Renal cortex interstitium (tissue), 11 donors: ENCODE data around the gene ASB18. TPM values are rescaled to one million over a fixed set of nuclear protein-coding genes. Genes with fewer than 3 reads are reported as not detected.
"Not testable (repeated sequence)": the region's sequence is repeated elsewhere in the genome, so short reads cannot be mapped to it uniquely, and the experiment has no call there.

Source experiments
- DNase-seq, 11 donors: peaks; one replicate each; pipeline ENCODE4 v3.0.0-alpha.2; 2013; ENCODE audit warnings: low read depth in 9 of 11, low spot score in 4 of 11; ENCODE audit errors: extremely low read depth in 1 of 11
- polyA plus RNA-seq, 3 donors: library from polyadenylated mRNA; unstranded; fragments of 120-200 nt; gene quantifications; one replicate each; pipeline ENCODE4 v1.2.1, GENCODE V29; 2013; ENCODE audit not compliant: insufficient read length in 3 of 3

ASB18 gene
- polyA plus RNA-seq, 3 donors, result 0.04 TPM; not detected in 2

- DNase-seq, result no peak
Observed at GRCh38 chr2:236289766-236290462, 25.7 kb upstream of the ASB18 start.

- DNase-seq, result not testable (repeated sequence)
Observed at GRCh38 chr2:236288373-236288772, 24.2 kb upstream of the ASB18 start.

- no peak for DNase-seq
Observed at GRCh38 chr2:236287656-236288055, 23.4 kb upstream of the ASB18 start.

- DNase-seq, result no peak
Observed at GRCh38 chr2:236286873-236287545, 22.8 kb upstream of the ASB18 start.

GRCh38 chr2:236284208-236284607, 20.0 kb upstream of the ASB18 start:
- DNase-seq, result no peak

- no peak for DNase-seq
Observed at GRCh38 chr2:236282406-236282805, 18.2 kb upstream of the ASB18 start.

- DNase-seq, result no peak
Observed at GRCh38 chr2:236281423-236281822, 17.2 kb upstream of the ASB18 start.

GRCh38 chr2:236273126-236273525, 8.9 kb upstream of the ASB18 start:
- DNase-seq, result no peak

- DNase-seq, result no peak
Observed at GRCh38 chr2:236271851-236272250, 7.6 kb upstream of the ASB18 start.

- DNase-seq, result not testable (repeated sequence)
Observed at GRCh38 chr2:236269876-236270275, 5.7 kb upstream of the ASB18 start.

GRCh38 chr2:236265675-236266074, 1.5 kb upstream of the ASB18 start:
- DNase-seq, result no peak

GRCh38 chr2:236262238-236262637, 2.0 kb downstream of the ASB18 start:
- DNase-seq, result no peak

GRCh38 chr2:236261452-236261851, 2.8 kb downstream of the ASB18 start:
- DNase-seq, result no peak

- DNase-seq, result no peak
Observed at GRCh38 chr2:236259371-236259770, 4.8 kb downstream of the ASB18 start.

- DNase-seq, result no peak
Observed at GRCh38 chr2:236257575-236257974, 6.6 kb downstream of the ASB18 start.

GRCh38 chr2:236257136-236257535, 7.1 kb downstream of the ASB18 start:
- DNase-seq, result no peak

GRCh38 chr2:236256366-236256985, 7.7 kb downstream of the ASB18 start:
- DNase-seq, result no peak

- no peak for DNase-seq
Observed at GRCh38 chr2:236254674-236255073, 9.5 kb downstream of the ASB18 start.

GRCh38 chr2:236254001-236254400, 10.2 kb downstream of the ASB18 start:
- no peak for DNase-seq

- no peak for DNase-seq
Observed at GRCh38 chr2:236252602-236253001, 11.6 kb downstream of the ASB18 start.
